KMS-11 (cell line): Measurements from ENCODE around the gene NEK7.
"Not testable (repeated sequence)": the region's sequence is repeated elsewhere in the genome, so short reads cannot be mapped to it uniquely, and the experiment has no call there.

Experiments used
- H2AFZ ChIP-seq: fragments of 200-600 bp; sonication (generic); 2 replicates; pipeline ENCODE4 v1.6.1; 2016; ENCODE audit warnings: antibody characterized with exemption, mixed run types, low read depth
- H3K27ac ChIP-seq: fragments of 200-600 bp; sonication (generic); 2 replicates; pipeline ENCODE4 v1.6.1; 2016; ENCODE audit warnings: mild to moderate bottlenecking, mixed run types
- H3K27me3 ChIP-seq: fragments of 200-600 bp; sonication (generic); 2 replicates; pipeline ENCODE4 v1.6.1; 2017; ENCODE audit warnings: mild to moderate bottlenecking, low read depth, mixed run types, moderate library complexity; ENCODE audit not compliant: insufficient read depth
- H3K36me3 ChIP-seq: fragments of 200-600 bp; sonication (generic); 2 replicates; pipeline ENCODE4 v1.6.1; 2017; ENCODE audit warnings: mild to moderate bottlenecking, mixed run types; ENCODE audit not compliant: insufficient read depth
- H3K4me1 ChIP-seq: fragments of 200-600 bp; sonication (generic); 2 replicates; pipeline ENCODE4 v1.6.1; 2016; ENCODE audit warnings: mild to moderate bottlenecking, low read depth, mixed run types; ENCODE audit not compliant: poor library complexity, severe bottlenecking
- H3K4me2 ChIP-seq: fragments of 200-600 bp; sonication (generic); 2 replicates; pipeline ENCODE4 v1.7.0; 2016; ENCODE audit warnings: mild to moderate bottlenecking, mixed run types
- H3K4me3 ChIP-seq: fragments of 200-600 bp; sonication (generic); IDR thresholded peaks from 2 replicates; pipeline ENCODE4 v1.6.1; 2017; ENCODE audit warnings: low read depth, low read length, mixed read lengths; ENCODE audit not compliant: insufficient read depth
- H3K79me2 ChIP-seq: fragments of 200-600 bp; sonication (generic); 2 replicates; pipeline ENCODE4 v1.6.1; 2016; ENCODE audit warnings: low read depth, mixed run types; ENCODE audit not compliant: insufficient read depth
- H3K9ac ChIP-seq: fragments of 200-600 bp; sonication (generic); 2 replicates; pipeline ENCODE4 v1.6.1; 2016; ENCODE audit warnings: mild to moderate bottlenecking, mixed run types
- H4K20me1 ChIP-seq: fragments of 200-600 bp; sonication (generic); 2 replicates; pipeline ENCODE4 v1.6.1; 2016; ENCODE audit warnings: mild to moderate bottlenecking, mixed run types; ENCODE audit not compliant: insufficient read depth
- CTCF ChIP-seq: fragments of 200-600 bp; sonication (generic); conservative IDR thresholded peaks from 2 replicates; pipeline ENCODE4 v1.6.1; 2017; ENCODE audit warnings: low read depth, mild to moderate bottlenecking, antibody characterized with exemption, low read length, moderate library complexity, mixed read lengths

Gene NEK7

DNA sequence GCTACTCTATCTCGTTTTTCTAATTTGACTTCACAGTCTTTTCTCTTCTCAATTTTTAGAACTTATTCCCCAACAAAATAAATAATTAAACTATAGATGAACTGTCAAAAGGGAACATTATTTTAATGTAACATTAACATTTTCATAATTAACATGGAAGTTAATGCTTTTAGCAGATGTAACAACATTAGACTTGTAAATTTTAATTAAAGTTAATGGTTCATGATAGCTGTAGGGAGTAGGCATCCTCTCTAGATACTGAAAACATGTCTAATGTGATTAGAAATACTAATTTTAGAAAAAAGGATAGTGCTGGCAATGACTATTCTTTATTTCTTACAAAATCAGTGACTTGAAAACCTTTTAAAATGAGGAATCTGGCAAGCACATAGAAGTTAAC lies 32.1 kb upstream of the NEK7 start:
- Histone ChIP-seq H3K9ac (no peak overlapping the region), H3K4me2 (no peak overlapping the region), H2AFZ (no peak overlapping the region), H3K27ac (no peak overlapping the region), H3K4me3 (no peak overlapping the region), H3K79me2 (no peaks in the 10 kb centered on the region), H4K20me1 (no peaks in the 10 kb centered on the region), H3K4me1 (no peaks in the 10 kb centered on the region), H3K27me3 (no peaks in the 10 kb centered on the region), H3K36me3 (no peaks in the 10 kb centered on the region)
- no peak for TF ChIP-seq CTCF

DNA sequence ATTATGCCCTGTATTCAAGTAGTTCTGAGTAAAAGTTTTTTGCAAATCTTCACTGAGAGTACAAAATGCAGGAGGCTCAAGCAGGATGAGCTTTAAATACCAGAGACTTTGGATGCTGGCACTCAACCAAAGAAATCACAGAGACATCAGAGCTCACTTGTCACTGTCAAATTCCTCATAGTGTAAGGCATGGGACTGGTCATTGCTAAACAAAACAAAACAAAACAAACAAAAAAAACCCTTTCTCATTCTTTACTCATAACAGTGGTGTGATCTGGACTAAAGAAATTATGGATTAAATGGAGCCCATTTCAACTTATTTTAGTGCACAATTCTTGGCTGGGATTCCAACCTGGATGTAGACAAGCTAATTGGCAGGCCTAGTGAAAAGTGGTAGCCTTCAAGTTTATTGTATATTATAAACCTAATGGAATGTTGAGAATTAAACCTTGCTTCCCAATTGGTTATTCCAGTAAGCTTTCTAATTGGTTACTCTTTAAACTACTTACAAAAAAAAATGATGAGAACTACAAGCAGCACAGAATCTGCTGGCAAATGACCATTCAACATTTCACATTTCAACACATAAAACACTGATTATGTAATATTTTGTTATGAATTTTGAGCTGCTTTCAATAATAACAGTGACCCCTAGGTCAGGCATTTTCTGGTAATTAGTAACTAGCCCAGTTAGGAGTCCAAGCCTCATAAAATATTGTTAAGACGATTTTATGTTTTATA lies 30.6 kb upstream of the NEK7 start:
- H3K27me3 ChIP-seq = no peaks in the 10 kb centered on the region
- H4K20me1 ChIP-seq = no peaks in the 10 kb centered on the region
- TF ChIP-seq CTCF = no peak
- H3K36me3 ChIP-seq = no peaks in the 10 kb centered on the region
- no peaks in the 10 kb centered on the region for H3K4me1 ChIP-seq
- H2AFZ ChIP-seq = no peak overlapping the region
- no peaks in the 10 kb centered on the region for H3K79me2 ChIP-seq
- H3K27ac ChIP-seq = no peak overlapping the region
- H3K4me3 ChIP-seq = no peak overlapping the region
- H3K9ac ChIP-seq = no peak overlapping the region
- H3K4me2 ChIP-seq = no peak overlapping the region

GRCh38 chr1:198128533-198128932 lies 28.3 kb upstream of the NEK7 start:
- no peak for TF ChIP-seq CTCF
- Histone ChIP-seq H3K36me3 (no peaks in the 10 kb centered on the region), H3K9ac (no peak overlapping the region), H4K20me1 (no peaks in the 10 kb centered on the region), H3K79me2 (no peaks in the 10 kb centered on the region), H3K27ac (no peak overlapping the region), H3K4me2 (no peak overlapping the region), H3K27me3 (no peaks in the 10 kb centered on the region), H2AFZ (no peak overlapping the region), H3K4me3 (no peak overlapping the region), H3K4me1 (no peaks in the 10 kb centered on the region)

- not testable (repeated sequence) for H3K4me2 ChIP-seq, H3K9ac ChIP-seq, H2AFZ ChIP-seq, H3K4me1 ChIP-seq, H3K36me3 ChIP-seq, H4K20me1 ChIP-seq, H3K27ac ChIP-seq, H3K27me3 ChIP-seq, H3K79me2 ChIP-seq, H3K4me3 ChIP-seq
These were observed 26.7 kb upstream of the NEK7 start for GRCh38 chr1:198130053-198130452.

GRCh38 chr1:198132060-198132781 lies 24.6 kb upstream of the NEK7 start:
- Histone ChIP-seq H3K79me2 (no peaks in the 10 kb centered on the region), H3K4me3 (no peak overlapping the region), H3K27ac (no peak overlapping the region), H3K27me3 (no peaks in the 10 kb centered on the region), H4K20me1 (no peaks in the 10 kb centered on the region), H3K4me2 (no peak overlapping the region), H3K9ac (no peak overlapping the region), H2AFZ (no peak overlapping the region), H3K36me3 (no peaks in the 10 kb centered on the region), H3K4me1 (no peaks in the 10 kb centered on the region)
- TF ChIP-seq CTCF = no peak
